Fibroblast of lung (primary cell): ENCODE data around the gene WNT7B.
A peak's percentile ranks its signal among the peaks of the same experiment; 100 is the strongest.

Source experiments
- EZH2 ChIP-seq: IDR thresholded peaks from 2 replicates; pipeline ENCODE4 v1.5.1; 2012; ENCODE audit warnings: low read length, control low read depth, mild to moderate bottlenecking; ENCODE audit errors: missing control alignments
- TF ChIP-seq, protein P1 (sequence below), 2 donors: IDR thresholded peaks in 1 of 2; conservative IDR thresholded peaks in 1 of 2; 1 replicate in 1 of 2; 2 replicates in 1 of 2; pipeline ENCODE4 v1.5.1; 2011 to 2012; ENCODE audit warnings: low read length in 2 of 2, control low read depth in 1 of 2, inconsistent platforms in 1 of 2, low read depth in 1 of 2, mild to moderate bottlenecking in 1 of 2

- TF ChIP-seq, protein P1, sequence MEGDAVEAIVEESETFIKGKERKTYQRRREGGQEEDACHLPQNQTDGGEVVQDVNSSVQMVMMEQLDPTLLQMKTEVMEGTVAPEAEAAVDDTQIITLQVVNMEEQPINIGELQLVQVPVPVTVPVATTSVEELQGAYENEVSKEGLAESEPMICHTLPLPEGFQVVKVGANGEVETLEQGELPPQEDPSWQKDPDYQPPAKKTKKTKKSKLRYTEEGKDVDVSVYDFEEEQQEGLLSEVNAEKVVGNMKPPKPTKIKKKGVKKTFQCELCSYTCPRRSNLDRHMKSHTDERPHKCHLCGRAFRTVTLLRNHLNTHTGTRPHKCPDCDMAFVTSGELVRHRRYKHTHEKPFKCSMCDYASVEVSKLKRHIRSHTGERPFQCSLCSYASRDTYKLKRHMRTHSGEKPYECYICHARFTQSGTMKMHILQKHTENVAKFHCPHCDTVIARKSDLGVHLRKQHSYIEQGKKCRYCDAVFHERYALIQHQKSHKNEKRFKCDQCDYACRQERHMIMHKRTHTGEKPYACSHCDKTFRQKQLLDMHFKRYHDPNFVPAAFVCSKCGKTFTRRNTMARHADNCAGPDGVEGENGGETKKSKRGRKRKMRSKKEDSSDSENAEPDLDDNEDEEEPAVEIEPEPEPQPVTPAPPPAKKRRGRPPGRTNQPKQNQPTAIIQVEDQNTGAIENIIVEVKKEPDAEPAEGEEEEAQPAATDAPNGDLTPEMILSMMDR (conservative IDR thresholded peaks at IDR 0.05 in 1 of 2, IDR thresholded peaks at IDR 0.05 in 1 of 2; ENCODE audit: low read depth in 1 of 2, low read length in 2 of 2) = peak; percentile 92 to 95
- no peak for TF ChIP-seq EZH2
Observed at GRCh38 chr22:45994491-45995404, 17.8 kb upstream of the WNT7B start.
